HepG2 (cell line): ENCODE results near the gene DND1. TPM values are rescaled to one million over a fixed set of nuclear protein-coding genes. Genes with fewer than 3 reads are reported as not detected.

Source experiments
- ARNT2 ChIP-seq: sonication (generic); formaldehyde crosslinking; IDR thresholded peaks from 2 replicates; pipeline ENCODE4 v1.8.0; 2022; ENCODE audit warnings: mild to moderate bottlenecking, low read depth, missing genetic modification reagents, moderate library complexity
- ATF2 ChIP-seq: sonication (generic); formaldehyde crosslinking; IDR thresholded peaks from 2 replicates; pipeline ENCODE4 v1.4.0; 2020; ENCODE audit warnings: missing genetic modification reagents
- ATM ChIP-seq: fragments of 450-650 bp; IDR thresholded peaks from 2 replicates; pipeline ENCODE4 v1.7.1; 2017; ENCODE audit warnings: mild to moderate bottlenecking, borderline replicate concordance
- CENPT ChIP-seq: sonication (generic); formaldehyde crosslinking; IDR thresholded peaks from 2 replicates; pipeline ENCODE4 v1.8.0; 2022; ENCODE audit warnings: low read depth, mild to moderate bottlenecking, moderate library complexity, missing genetic modification reagents
- CREB3 ChIP-seq: sonication (generic); formaldehyde crosslinking; IDR thresholded peaks from 2 replicates; pipeline ENCODE4 v1.5.0; 2020; ENCODE audit warnings: missing genetic modification reagents
- CREM ChIP-seq, 2 experiments: sonication (generic) in 1 of 2; formaldehyde crosslinking in 1 of 2; IDR thresholded peaks; 2 replicates each; pipeline versions ENCODE4 v1.4.0 to v1.6.1; 2016 to 2020; ENCODE audit warnings: antibody characterized with exemption in 1 of 2, mild to moderate bottlenecking in 1 of 2, missing genetic modification reagents in 1 of 2
- DNMT1 ChIP-seq: sonication (generic); formaldehyde crosslinking; IDR thresholded peaks from 2 replicates; pipeline ENCODE4 v1.5.1; 2020; ENCODE audit warnings: mild to moderate bottlenecking, missing genetic modification reagents
- E2F5 ChIP-seq: sonication (generic); formaldehyde crosslinking; conservative IDR thresholded peaks from 2 replicates; pipeline ENCODE4 v1.4.0; 2020; ENCODE audit warnings: missing genetic modification reagents
- GPBP1L1 ChIP-seq: sonication (generic); formaldehyde crosslinking; IDR thresholded peaks from 2 replicates; pipeline ENCODE4 v1.5.0; 2020; ENCODE audit warnings: mild to moderate bottlenecking, missing genetic modification reagents
- MAFF ChIP-seq: IDR thresholded peaks from 2 replicates; pipeline ENCODE4 v1.6.1; 2011; ENCODE audit warnings: low read depth, low read length, improper control_type of control experiment
- MXI1 ChIP-seq: IDR thresholded peaks from 3 replicates; pipeline ENCODE4 v1.6.1; 2012; ENCODE audit warnings: low read depth, low read length, inconsistent platforms, borderline replicate concordance
- NCOA2 ChIP-seq: sonication (generic); formaldehyde crosslinking; IDR thresholded peaks from 2 replicates; pipeline ENCODE4 v1.8.0; 2022; ENCODE audit warnings: inconsistent platforms
- PBX2 ChIP-seq: IDR thresholded peaks from 2 replicates; pipeline ENCODE4 v1.6.1; 2016; ENCODE audit warnings: control low read depth
- POGZ ChIP-seq: sonication (generic); formaldehyde crosslinking; IDR thresholded peaks from 2 replicates; pipeline ENCODE4 v1.4.0; 2020; ENCODE audit warnings: mild to moderate bottlenecking, missing genetic modification reagents
- REXO4 ChIP-seq: sonication (generic); formaldehyde crosslinking; IDR thresholded peaks from 2 replicates; pipeline ENCODE4 v1.8.0; 2022; ENCODE audit warnings: missing genetic modification reagents, mild to moderate bottlenecking, borderline replicate concordance
- SIX4 ChIP-seq: sonication (generic); formaldehyde crosslinking; IDR thresholded peaks from 2 replicates; pipeline ENCODE4 v1.4.0; 2020; ENCODE audit warnings: missing genetic modification reagents
- ZFP90 ChIP-seq: sonication (generic); formaldehyde crosslinking; IDR thresholded peaks from 2 replicates; pipeline ENCODE4 v1.8.0; 2022; ENCODE audit warnings: missing genetic modification reagents, mild to moderate bottlenecking, inconsistent platforms, borderline replicate concordance
- ZNF513 ChIP-seq: sonication (generic); formaldehyde crosslinking; conservative IDR thresholded peaks from 2 replicates; pipeline ENCODE4 v1.5.0; 2020; ENCODE audit warnings: missing genetic modification reagents
- ZNF570 ChIP-seq: sonication (generic); formaldehyde crosslinking; IDR thresholded peaks from 2 replicates; pipeline ENCODE4 v1.4.0; 2020; ENCODE audit warnings: mild to moderate bottlenecking, missing genetic modification reagents, borderline replicate concordance
- ZNF615 ChIP-seq: sonication (generic); formaldehyde crosslinking; IDR thresholded peaks from 2 replicates; pipeline ENCODE4 v1.5.0; 2020; ENCODE audit warnings: mild to moderate bottlenecking, missing genetic modification reagents, borderline replicate concordance
- ZNF704 ChIP-seq: sonication (generic); formaldehyde crosslinking; IDR thresholded peaks from 2 replicates; pipeline ENCODE4 v1.8.1; 2023; ENCODE audit warnings: mild to moderate bottlenecking, inconsistent platforms, moderate library complexity, missing genetic modification reagents, borderline replicate concordance
- ZSCAN21 ChIP-seq: sonication (generic); formaldehyde crosslinking; IDR thresholded peaks from 2 replicates; pipeline ENCODE4 v1.8.0; 2022; ENCODE audit warnings: mild to moderate bottlenecking, missing genetic modification reagents, moderate library complexity, borderline replicate concordance
- polyA plus RNA-seq, 8 experiments: library from polyadenylated mRNA; depleted of rRNA in 3 of 8; stranded (reverse) in 7 of 8; unstranded in 1 of 8; fragments of >200 nt; fragmentation: Illumina TruSeq in 4 of 8; extraction: Trizol in 4 of 8; gene quantifications; 2 replicates each; pipeline versions ENCODE4 v1.2.1 to v1.2.3, GENCODE V29; 2011 to 2016; ENCODE audit warnings: low read depth in 4 of 8, missing spikeins in 1 of 8, mixed read lengths in 1 of 8; ENCODE audit not compliant: insufficient read depth in 1 of 8
- total RNA-seq, 5 experiments: library from RNA; depleted of rRNA; stranded (reverse); fragments of >200 nt; fragmentation: Illumina TruSeq; extraction: Trizol; gene quantifications; 2 replicates each; pipeline ENCODE4 v1.2.3, GENCODE V29; 2016; ENCODE audit warnings: low read depth in 1 of 5

The DND1 gene
- total and polyA plus RNA-seq, 2 of the 13 experiments (the other 11 are each of a cell fraction or from before 2014, with no cell fraction given), result 0.48 to 0.55 TPM

- no peak for TF ChIP-seq POGZ (CRISPR knock-in tag)
- no peak for TF ChIP-seq ZNF570
- TF ChIP-seq ZFP90 (CRISPR knock-in tag), result no peak
- TF ChIP-seq ZNF704 (CRISPR knock-in tag), result no peak
- no peak for TF ChIP-seq PBX2
- TF ChIP-seq CREB3 (CRISPR knock-in tag), result no peak
- no peak for TF ChIP-seq CENPT (CRISPR knock-in tag)
- TF ChIP-seq E2F5, result no peak
- TF ChIP-seq NCOA2 (CRISPR knock-in tag), result peak; percentile 32; the same call in 1 of the 2 replicates
- no peak for TF ChIP-seq ATF2 (CRISPR knock-in tag)
- TF ChIP-seq GPBP1L1 (CRISPR knock-in tag), result no peak
- no peak for TF ChIP-seq ARNT2 (CRISPR knock-in tag)
- no peak for TF ChIP-seq SIX4
- TF ChIP-seq REXO4 (CRISPR knock-in tag), result no peak
- TF ChIP-seq ATM, result no peak
- peak; percentile 30; the same call in 1 of the 2 replicates for TF ChIP-seq CREM (IDR thresholded peaks at IDR 0.05)
- no peak for TF ChIP-seq CREM (CRISPR knock-in tag; IDR thresholded peaks at IDR 0.05)
- no peak for TF ChIP-seq DNMT1 (CRISPR knock-in tag)
- no peak for TF ChIP-seq ZNF513 (CRISPR knock-in tag)
- no peak for TF ChIP-seq MAFF
- TF ChIP-seq ZNF615 (CRISPR knock-in tag), result no peak
- no peak for TF ChIP-seq MXI1
- no peak for TF ChIP-seq ZSCAN21 (CRISPR knock-in tag)
Observed at GRCh38 chr5:140633021-140633471, 40.3 kb downstream of the DND1 start, which contains the start of gene CD14 (continued).
